ENCODE results near the gene PAN2.

PAN2 gene

GRCh38 chr12:56359851-56360767 lies 26.3 kb upstream of the PAN2 start, which contains the start of gene STAT2:
STAT2 (minus strand) TSS chr12:56360107; CDS start chr12:56356571, 3,536 bp downstream.
- TF ChIP-seq GATA2 (IDR thresholded peaks at IDR 0.05; ENCODE audit: low read depth, low read length) (no peak), GATA3 (IDR thresholded peaks at IDR 0.05; ENCODE audit: low read depth, low read length) (no peak)

- TF ChIP-seq GATA3 (IDR thresholded peaks at IDR 0.05; ENCODE audit: low read depth, low read length) = no peak
- TF ChIP-seq GATA2 (IDR thresholded peaks at IDR 0.05; ENCODE audit: low read depth, low read length) = no peak
These were observed 25.2 kb upstream of the PAN2 start for GRCh38 chr12:56358836-56359532.

- TF ChIP-seq GATA3 (IDR thresholded peaks at IDR 0.05; ENCODE audit: low read depth, low read length) = no peak
- TF ChIP-seq GATA2 (IDR thresholded peaks at IDR 0.05; ENCODE audit: low read depth, low read length) = no peak
These were observed 17.5 kb upstream of the PAN2 start for GRCh38 chr12:56351325-56351724.

- TF ChIP-seq GATA2 (IDR thresholded peaks at IDR 0.05; ENCODE audit: low read depth, low read length) = no peak
- no peak for TF ChIP-seq GATA3 (IDR thresholded peaks at IDR 0.05; ENCODE audit: low read depth, low read length)
These were observed 16.9 kb upstream of the PAN2 start for GRCh38 chr12:56350662-56351061.

- no peak for TF ChIP-seq GATA3 (IDR thresholded peaks at IDR 0.05; ENCODE audit: low read depth, low read length)
- no peak for TF ChIP-seq GATA2 (IDR thresholded peaks at IDR 0.05; ENCODE audit: low read depth, low read length)
These were observed 15.0 kb upstream of the PAN2 start for GRCh38 chr12:56348776-56349175.

- TF ChIP-seq GATA2 (IDR thresholded peaks at IDR 0.05; ENCODE audit: low read depth, low read length) (no peak), GATA3 (IDR thresholded peaks at IDR 0.05; ENCODE audit: low read depth, low read length) (no peak)
These were observed 12.9 kb upstream of the PAN2 start for GRCh38 chr12:56346675-56347074.

- TF ChIP-seq GATA2 (IDR thresholded peaks at IDR 0.05; ENCODE audit: low read depth, low read length) (no peak), GATA3 (IDR thresholded peaks at IDR 0.05; ENCODE audit: low read depth, low read length) (no peak)
These were observed 7.8 kb upstream of the PAN2 start for GRCh38 chr12:56341616-56342015.

GRCh38 chr12:56339158-56339422 lies 5.3 kb upstream of the PAN2 start:
- no peak for TF ChIP-seq GATA2 (IDR thresholded peaks at IDR 0.05; ENCODE audit: low read depth, low read length)
- no peak for TF ChIP-seq GATA3 (IDR thresholded peaks at IDR 0.05; ENCODE audit: low read depth, low read length)

- TF ChIP-seq GATA3 (IDR thresholded peaks at IDR 0.05; ENCODE audit: low read depth, low read length) (no peak), GATA2 (IDR thresholded peaks at IDR 0.05; ENCODE audit: low read depth, low read length) (no peak)
These were observed 4.7 kb upstream of the PAN2 start, which contains the start of gene IL23A for GRCh38 chr12:56338308-56339157. IL23A (plus strand) TSS chr12:56338884; CDS start chr12:56339045, 161 bp downstream.

GRCh38 chr12:56337753-56338251 lies 4.0 kb upstream of the PAN2 start:
- TF ChIP-seq GATA2 (IDR thresholded peaks at IDR 0.05; ENCODE audit: low read depth, low read length) (no peak), GATA3 (IDR thresholded peaks at IDR 0.05; ENCODE audit: low read depth, low read length) (no peak)

- no peak for TF ChIP-seq GATA3 (IDR thresholded peaks at IDR 0.05; ENCODE audit: low read depth, low read length)
- no peak for TF ChIP-seq GATA2 (IDR thresholded peaks at IDR 0.05; ENCODE audit: low read depth, low read length)
These were observed 2.8 kb upstream of the PAN2 start for GRCh38 chr12:56336361-56337167.

- no peak for TF ChIP-seq GATA2 (IDR thresholded peaks at IDR 0.05; ENCODE audit: low read depth, low read length)
These were observed 642 bp upstream of the PAN2 start for GRCh38 chr12:56334490-56334793.

GRCh38 chr12:56333197-56333678 lies 562 bp downstream of the PAN2 start:
- TF ChIP-seq GATA2 (IDR thresholded peaks at IDR 0.05; ENCODE audit: low read depth, low read length) = no peak
- TF ChIP-seq GATA3 (IDR thresholded peaks at IDR 0.05; ENCODE audit: low read depth, low read length) = no peak

Measured in SH-SY5Y (cell line).